ENCODE results near the gene RASGEF1B. TPM values are rescaled to one million over a fixed set of nuclear protein-coding genes. Genes with fewer than 3 reads are reported as not detected.

RASGEF1B gene
- total RNA-seq, 1 experiment from 2014 or later: 6.9 TPM

GRCh38 chr4:81453024-81453423 is 18.7 kb downstream of the RASGEF1B start (continued):
- TF ChIP-seq, protein P1, sequence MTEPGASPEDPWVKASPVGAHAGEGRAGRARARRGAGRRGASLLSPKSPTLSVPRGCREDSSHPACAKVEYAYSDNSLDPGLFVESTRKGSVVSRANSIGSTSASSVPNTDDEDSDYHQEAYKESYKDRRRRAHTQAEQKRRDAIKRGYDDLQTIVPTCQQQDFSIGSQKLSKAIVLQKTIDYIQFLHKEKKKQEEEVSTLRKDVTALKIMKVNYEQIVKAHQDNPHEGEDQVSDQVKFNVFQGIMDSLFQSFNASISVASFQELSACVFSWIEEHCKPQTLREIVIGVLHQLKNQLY (CRISPR knock-in tag; IDR thresholded peaks at IDR 0.05): no peak
- TF ChIP-seq, protein P2, sequence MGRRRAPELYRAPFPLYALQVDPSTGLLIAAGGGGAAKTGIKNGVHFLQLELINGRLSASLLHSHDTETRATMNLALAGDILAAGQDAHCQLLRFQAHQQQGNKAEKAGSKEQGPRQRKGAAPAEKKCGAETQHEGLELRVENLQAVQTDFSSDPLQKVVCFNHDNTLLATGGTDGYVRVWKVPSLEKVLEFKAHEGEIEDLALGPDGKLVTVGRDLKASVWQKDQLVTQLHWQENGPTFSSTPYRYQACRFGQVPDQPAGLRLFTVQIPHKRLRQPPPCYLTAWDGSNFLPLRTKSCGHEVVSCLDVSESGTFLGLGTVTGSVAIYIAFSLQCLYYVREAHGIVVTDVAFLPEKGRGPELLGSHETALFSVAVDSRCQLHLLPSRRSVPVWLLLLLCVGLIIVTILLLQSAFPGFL (CRISPR knock-in tag; IDR thresholded peaks at IDR 0.05; ENCODE audit: borderline replicate concordance): no peak
- TF ChIP-seq ZNF138 (CRISPR knock-in tag; conservative IDR thresholded peaks at IDR 0.05): no peak
- TF ChIP-seq, protein P3, sequence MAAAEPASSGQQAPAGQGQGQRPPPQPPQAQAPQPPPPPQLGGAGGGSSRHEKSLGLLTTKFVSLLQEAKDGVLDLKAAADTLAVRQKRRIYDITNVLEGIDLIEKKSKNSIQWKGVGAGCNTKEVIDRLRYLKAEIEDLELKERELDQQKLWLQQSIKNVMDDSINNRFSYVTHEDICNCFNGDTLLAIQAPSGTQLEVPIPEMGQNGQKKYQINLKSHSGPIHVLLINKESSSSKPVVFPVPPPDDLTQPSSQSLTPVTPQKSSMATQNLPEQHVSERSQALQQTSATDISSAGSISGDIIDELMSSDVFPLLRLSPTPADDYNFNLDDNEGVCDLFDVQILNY (CRISPR knock-in tag; IDR thresholded peaks at IDR 0.05): no peak

DNA sequence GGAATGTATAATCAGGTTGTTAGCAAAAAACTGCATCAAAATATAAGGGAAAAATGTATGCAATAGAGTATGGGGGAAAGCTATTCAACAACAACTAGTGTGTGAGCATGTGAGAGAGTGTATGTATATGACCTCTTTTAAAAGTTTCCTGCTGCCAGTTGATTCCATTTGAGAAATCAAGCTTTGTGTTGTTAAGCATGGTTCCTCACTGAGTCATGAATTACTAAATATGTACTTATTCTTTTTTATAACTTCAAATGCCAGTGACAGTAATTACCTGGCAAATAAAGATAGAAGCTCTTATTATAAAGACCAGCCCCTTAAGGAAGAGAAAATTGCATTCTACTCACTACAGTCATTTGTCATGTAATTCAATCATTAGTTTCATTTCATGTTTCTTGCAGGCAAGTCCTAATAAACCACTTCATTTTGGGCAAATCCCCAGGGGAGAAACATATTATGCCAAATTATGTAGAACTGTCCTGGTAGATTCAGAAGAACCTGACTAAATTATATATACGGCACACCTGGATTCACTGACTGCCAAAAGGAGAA is 19.2 kb downstream of the RASGEF1B start:
- H3K27ac Mint-ChIP-seq: no peak overlapping the region
- H3K27me3 Mint-ChIP-seq (ENCODE audit: low read depth): no peaks in the 10 kb centered on the region; the same call in 1 of the 2 replicates
- ChIA-PET POLR2A (no interaction called here), CTCF (interaction anchor here (0.7 to 2.8 kb wide), 3 partner anchors 15 to 26 kb away, joined by 3 to 11 read pairs (median 3); partner anchors contain the start of gene RASGEF1B)
- H3K36me3 Mint-ChIP-seq: 0 out of 2 replicates have a peak, but pooled peaks cover 4% of the 10 kb centered on the region
- H3K4me1 Mint-ChIP-seq: peaks cover 48% of the 10 kb centered on the region
- H3K4me3 Mint-ChIP-seq: no peak overlapping the region
- ATAC-seq (no peak), DNase-seq (ENCODE audit: low spot score) (no peak)
- H3K9me3 Mint-ChIP-seq: no peaks in the 10 kb centered on the region
- TF ChIP-seq KAT7 (CRISPR knock-in tag; IDR thresholded peaks at IDR 0.05; ENCODE audit: borderline replicate concordance): no peak
- no peak for TF ChIP-seq CDX4 (CRISPR knock-in tag; IDR thresholded peaks at IDR 0.05; ENCODE audit: borderline replicate concordance)
- no peak for TF ChIP-seq HMGA2 (CRISPR knock-in tag; IDR thresholded peaks at IDR 0.05)
- TF ChIP-seq ATF2 (CRISPR knock-in tag; IDR thresholded peaks at IDR 0.05; ENCODE audit: borderline replicate concordance, low read depth): no peak
- TF ChIP-seq ZNF263 (CRISPR knock-in tag; IDR thresholded peaks at IDR 0.05; ENCODE audit: low read depth): no peak
- no peak for TF ChIP-seq ESRRA (CRISPR knock-in tag; IDR thresholded peaks at IDR 0.05; ENCODE audit: borderline replicate concordance)
- TF ChIP-seq TP53 (CRISPR knock-in tag; IDR thresholded peaks at IDR 0.05): no peak
- TF ChIP-seq OVOL2 (CRISPR knock-in tag; IDR thresholded peaks at IDR 0.05; ENCODE audit: borderline replicate concordance): no peak
- TF ChIP-seq NR3C1 (CRISPR knock-in tag; conservative IDR thresholded peaks at IDR 0.05; ENCODE audit: low read depth): no peak
- TF ChIP-seq, protein P4, sequence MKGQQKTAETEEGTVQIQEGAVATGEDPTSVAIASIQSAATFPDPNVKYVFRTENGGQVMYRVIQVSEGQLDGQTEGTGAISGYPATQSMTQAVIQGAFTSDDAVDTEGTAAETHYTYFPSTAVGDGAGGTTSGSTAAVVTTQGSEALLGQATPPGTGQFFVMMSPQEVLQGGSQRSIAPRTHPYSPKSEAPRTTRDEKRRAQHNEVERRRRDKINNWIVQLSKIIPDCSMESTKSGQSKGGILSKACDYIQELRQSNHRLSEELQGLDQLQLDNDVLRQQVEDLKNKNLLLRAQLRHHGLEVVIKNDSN (CRISPR knock-in tag; IDR thresholded peaks at IDR 0.05): no peak
- TF ChIP-seq, protein P5, sequence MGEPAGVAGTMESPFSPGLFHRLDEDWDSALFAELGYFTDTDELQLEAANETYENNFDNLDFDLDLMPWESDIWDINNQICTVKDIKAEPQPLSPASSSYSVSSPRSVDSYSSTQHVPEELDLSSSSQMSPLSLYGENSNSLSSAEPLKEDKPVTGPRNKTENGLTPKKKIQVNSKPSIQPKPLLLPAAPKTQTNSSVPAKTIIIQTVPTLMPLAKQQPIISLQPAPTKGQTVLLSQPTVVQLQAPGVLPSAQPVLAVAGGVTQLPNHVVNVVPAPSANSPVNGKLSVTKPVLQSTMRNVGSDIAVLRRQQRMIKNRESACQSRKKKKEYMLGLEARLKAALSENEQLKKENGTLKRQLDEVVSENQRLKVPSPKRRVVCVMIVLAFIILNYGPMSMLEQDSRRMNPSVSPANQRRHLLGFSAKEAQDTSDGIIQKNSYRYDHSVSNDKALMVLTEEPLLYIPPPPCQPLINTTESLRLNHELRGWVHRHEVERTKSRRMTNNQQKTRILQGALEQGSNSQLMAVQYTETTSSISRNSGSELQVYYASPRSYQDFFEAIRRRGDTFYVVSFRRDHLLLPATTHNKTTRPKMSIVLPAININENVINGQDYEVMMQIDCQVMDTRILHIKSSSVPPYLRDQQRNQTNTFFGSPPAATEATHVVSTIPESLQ (CRISPR knock-in tag; IDR thresholded peaks at IDR 0.05): no peak
- TF ChIP-seq SOX15 (CRISPR knock-in tag; IDR thresholded peaks at IDR 0.05): no peak
- TF ChIP-seq ZNF512 (CRISPR knock-in tag; IDR thresholded peaks at IDR 0.05; ENCODE audit: borderline replicate concordance): no peak
- no peak for TF ChIP-seq STAT6 (CRISPR knock-in tag; conservative IDR thresholded peaks at IDR 0.05; ENCODE audit: low read depth)
- no peak for TF ChIP-seq RELA (CRISPR knock-in tag; IDR thresholded peaks at IDR 0.05; ENCODE audit: borderline replicate concordance)
- TF ChIP-seq, protein P3 (CRISPR knock-in tag; IDR thresholded peaks at IDR 0.05): no peak
- TF ChIP-seq ZNF317 (CRISPR knock-in tag; IDR thresholded peaks at IDR 0.05; ENCODE audit: borderline replicate concordance, low read depth): no peak
- no peak for TF ChIP-seq ELF4 (CRISPR knock-in tag; IDR thresholded peaks at IDR 0.05; ENCODE audit: low read depth)
- TF ChIP-seq SMAD4 (CRISPR knock-in tag; IDR thresholded peaks at IDR 0.05): no peak

All from WTC11 (cell line).